Activated CD4-positive, alpha-beta T cell treated with anti-CD3 and anti-CD28 coated beads for 24 hours (primary cell): Measurements from ENCODE around the gene EIF4EBP2.

Experiments used
- DNase-seq, 2 donors: peaks; one replicate each; pipeline ENCODE4 v3.0.0-alpha.2; 2020; ENCODE audit warnings: low read depth in 2 of 2

Gene EIF4EBP2

GRCh38 chr10:70404036-70404786 lies at the start of gene EIF4EBP2:
Gene EIF4EBP2 (plus strand): TSS chr10:70404145. CDS start chr10:70404402, 257 bp downstream.
- peak; percentile 98 to 99 for DNase-seq

DNA sequence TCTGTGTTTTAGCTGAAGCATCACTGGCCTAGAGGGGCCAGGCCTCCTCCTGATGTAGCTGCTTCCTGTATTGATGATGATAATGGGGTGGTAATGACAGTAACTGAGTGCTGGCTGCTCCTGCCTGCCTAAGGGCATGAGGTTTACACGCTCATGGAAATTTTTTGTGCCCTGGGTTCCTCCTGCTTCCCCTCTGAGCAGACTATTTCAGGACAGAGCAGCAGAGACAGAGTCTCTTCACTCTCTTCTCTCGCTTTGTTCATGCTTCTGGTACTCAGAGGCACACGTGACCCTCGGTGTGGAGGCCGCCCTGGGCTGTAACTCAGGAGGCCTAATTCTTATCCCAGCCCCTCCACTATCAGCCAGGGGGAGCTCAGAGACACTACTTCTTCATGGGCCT lies 49.4 kb upstream of the EIF4EBP2 start:
- DNase-seq: no peak

DNA sequence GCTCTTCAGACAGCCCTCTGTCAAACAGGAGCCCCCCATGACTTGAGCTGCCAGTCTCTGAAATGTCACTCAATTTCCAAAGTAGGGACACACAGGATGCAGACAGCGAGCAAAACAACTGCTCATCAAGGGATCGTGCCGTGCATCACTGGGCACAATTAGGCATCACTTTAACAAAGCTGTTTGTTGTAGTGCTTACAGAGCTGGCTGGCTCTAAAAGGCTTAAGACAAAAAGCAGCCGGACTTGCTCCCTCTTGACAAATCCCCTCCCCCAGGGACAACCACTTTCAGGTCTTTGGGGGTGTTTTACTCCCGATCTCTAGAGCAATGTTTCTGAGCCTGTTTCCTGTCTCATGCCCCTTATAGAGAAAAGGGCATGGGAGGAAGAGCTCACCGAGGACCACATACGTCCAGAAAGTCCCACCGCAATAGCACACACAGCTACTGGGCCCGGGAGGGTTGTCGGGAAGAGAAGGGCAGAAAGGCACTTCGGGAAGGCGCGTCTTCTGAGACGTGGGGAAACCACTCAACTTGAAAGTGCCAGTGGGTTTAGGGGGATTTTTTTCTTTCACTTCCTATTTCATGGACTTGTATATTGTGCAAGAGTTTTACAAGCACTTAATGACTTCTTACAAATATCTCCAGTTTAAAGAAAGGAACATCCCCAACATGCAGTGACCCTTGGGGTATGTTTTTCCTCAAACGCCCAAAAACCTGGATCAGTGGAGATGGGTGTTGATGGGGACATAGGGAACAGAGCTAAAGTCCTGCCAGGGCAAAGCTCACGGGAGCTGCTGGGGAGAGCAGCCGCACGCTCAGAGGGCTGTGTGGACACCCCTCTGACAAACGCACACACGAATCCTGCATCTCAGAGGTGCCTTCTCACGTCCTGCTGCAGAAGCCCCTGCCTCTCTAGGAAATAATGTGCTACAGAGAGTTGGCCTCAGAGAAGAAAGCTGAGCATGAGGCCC lies 48.6 kb upstream of the EIF4EBP2 start:
- no peak for DNase-seq

GRCh38 chr10:70357565-70357964 lies 46.4 kb upstream of the EIF4EBP2 start:
- DNase-seq: no peak

DNA sequence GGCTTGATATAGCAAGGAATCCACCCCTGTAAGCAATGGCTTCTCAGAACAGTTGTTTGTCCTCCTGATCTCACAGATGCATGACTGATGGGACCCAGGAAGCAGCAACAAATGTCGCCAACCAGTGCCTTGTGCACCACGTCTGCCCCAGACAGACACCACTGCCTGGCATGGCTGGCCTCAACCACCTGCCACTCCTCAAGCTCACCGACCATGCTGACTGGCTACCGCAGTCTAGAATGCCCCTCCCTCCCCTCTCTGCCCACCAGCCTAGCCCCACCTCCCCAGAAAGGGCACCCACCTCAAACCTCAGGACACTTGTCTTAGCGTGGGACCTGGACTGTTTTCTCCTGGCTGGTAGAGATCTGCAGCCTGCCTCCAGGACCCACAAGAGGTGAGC lies 45.5 kb upstream of the EIF4EBP2 start:
- no peak for DNase-seq

DNA sequence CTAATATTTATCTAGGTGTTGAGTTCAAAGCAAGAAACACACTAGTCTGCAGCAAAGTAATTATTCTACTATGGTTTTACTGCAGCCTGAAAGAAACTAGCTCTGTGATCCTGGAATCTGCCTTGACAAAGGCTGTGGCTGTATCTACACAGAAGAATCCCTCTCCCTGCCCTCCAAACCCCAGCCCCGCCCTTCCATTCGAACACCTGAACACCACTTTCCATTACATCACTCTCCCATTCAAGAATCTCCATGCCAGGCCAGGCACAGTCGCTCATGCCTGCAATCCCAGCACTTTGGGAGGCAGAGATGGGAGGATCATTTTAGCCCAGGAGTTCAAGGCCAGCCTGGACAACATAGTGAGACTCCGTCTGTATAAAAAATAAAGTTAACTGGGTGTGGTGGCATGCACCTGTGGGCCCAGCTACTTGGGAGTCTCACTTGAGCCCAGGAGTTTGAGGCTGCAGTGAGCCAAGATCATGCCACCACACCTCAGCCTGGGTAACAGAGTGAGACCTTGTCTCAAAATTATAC lies 44.9 kb upstream of the EIF4EBP2 start:
- no peak for DNase-seq

DNA sequence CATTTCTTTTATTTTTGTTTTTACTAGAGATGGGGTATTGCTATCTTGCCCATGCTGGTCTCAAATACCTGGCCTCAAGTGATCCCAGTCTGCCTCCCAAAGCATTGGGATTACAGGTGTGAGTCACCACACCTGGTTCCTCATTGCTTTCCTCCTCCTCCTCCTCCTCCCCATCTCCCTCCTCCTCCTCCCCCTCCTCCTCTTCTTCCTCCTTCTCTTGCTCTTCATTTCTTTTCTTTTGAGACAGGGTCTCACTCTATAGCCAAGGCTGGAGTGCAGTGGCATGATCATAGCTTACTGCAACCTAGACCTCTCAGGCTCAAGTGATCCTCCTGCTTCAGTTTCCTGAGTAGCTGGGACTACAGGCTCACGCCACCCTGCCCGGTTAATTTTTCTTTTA lies 43.7 kb upstream of the EIF4EBP2 start:
- DNase-seq: no peak

GRCh38 chr10:70362328-70362727 lies 41.6 kb upstream of the EIF4EBP2 start:
- no peak for DNase-seq

GRCh38 chr10:70363292-70363691 lies 40.7 kb upstream of the EIF4EBP2 start:
- no peak for DNase-seq

- peak; percentile 73 to 74 for DNase-seq
Observed at GRCh38 chr10:70363971-70364771, 39.8 kb upstream of the EIF4EBP2 start.

DNA sequence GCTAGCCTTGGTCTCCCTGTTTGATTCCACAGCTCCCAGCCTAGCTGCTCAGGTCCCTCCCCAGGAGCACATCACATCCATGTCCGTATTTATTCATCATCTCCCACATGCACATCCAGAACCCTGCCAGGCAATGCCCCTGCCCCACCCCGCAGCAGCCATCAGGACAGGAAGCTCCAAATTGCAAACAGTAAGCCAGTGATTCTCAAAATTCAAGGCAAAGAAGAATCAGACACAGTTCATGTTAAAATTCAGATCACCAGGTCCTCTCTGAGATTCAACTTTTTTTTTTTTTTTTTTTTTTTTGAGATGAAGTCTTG lies 39.2 kb upstream of the EIF4EBP2 start:
- DNase-seq: no peak

DNA sequence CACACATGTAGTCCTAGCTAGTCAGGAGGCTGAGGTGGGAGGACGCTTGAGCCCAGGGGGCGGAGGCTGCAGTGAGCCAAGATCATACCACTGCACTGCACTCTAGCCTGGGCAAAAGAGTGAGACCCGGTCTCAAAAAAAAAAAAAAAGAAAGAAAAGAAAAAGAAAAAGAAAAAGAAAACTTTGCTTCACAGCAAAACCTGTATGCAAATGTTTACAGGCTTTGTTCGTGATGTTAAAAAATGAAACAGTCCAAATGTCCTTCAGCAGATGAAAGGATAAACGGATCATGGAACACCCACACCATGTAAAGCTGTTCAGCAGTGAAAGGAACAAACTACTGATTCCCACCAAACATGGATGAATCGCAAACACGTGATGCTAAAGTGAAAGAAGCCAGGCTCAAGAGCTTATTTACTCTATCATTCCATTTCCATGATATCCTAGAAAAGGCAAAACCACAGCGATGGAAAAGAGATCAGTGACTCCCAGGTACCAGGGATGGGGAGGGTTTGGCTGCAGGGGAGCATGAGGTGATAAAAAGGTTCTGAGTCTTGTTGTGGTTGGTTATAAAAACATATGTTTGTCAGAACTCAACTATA lies 36.6 kb upstream of the EIF4EBP2 start:
- DNase-seq: no peak

- no peak for DNase-seq
Observed at GRCh38 chr10:70368774-70369482, 35.0 kb upstream of the EIF4EBP2 start.

- DNase-seq: no peak
Observed at GRCh38 chr10:70369498-70370018, 34.4 kb upstream of the EIF4EBP2 start.

DNA sequence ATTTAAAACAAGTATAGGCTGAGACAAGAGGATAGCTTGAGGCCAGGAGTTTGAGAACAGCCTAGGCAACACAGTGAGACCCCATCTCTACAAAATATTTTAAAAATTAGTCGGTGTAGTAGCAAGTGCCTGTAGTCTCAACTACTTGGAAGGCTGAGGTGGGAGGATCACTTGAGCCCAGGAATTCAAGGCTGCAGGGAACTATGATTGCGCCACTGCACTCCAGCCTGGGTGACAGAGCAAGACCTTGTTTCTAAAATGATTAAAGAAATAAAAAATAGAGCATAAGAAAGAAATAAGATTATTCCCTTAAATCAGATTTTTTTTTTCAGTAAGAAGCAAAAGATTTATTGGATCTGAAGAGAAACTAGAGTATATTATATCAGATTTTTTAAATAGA lies 33.2 kb upstream of the EIF4EBP2 start:
- DNase-seq: no peak

DNA sequence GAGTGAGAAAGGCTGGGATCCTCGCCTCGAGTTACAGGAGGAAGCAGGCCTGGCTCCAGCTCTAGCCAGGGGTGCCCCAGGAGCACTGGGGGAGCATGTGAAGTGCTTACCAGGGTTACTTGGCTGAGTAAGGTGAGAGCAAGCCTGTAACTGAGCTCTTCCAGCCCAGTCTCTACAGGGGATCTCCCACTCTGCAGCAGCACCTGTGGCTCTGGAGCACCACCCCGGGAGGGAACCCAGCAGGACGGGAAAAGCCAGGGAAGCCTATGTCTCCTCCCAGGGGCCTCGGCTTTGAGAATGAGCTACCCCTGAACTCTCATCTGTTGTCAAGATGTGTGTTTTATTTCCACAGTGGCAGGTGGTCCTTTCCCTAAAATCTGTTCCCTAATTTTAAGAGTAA lies 32.1 kb upstream of the EIF4EBP2 start:
- DNase-seq: no peak

DNA sequence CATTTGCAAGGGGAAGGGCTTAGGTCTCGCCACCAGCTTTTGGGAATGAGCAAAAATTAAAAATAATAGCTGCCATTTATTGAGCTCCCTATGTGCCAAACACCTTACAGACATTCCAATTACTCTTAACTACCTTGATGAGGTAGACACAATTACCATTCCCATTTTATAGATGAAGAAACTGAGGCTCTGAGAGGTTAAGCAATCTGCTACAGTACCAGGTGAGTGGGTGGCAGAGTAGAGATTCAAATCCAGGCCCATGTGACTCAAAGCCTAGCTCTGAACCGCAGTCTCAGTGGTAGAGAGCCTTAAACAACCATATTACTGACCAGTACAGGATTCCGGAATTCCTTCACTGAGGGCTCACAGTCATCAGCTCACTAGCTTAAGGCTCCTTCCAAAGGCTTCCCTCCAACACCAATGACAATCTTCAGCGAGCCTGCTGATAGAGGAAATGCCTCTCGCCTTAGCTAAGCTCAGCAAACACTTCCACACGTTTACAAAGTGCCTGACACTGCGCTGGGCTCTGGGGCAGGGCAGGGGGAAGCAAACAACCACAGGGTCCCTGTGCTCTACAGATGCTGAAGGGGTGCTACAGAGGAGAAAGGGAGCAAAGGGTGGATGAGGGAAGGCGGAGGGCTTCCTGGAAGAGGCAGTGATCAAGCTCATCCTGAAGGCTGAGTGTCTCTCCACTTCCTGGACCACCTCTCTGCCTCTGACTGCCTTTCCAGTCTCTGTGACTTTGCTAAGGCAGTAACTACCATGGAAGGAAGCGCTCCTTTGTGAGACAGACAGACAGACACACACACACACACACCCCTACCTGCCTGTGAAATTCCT lies 28.9 kb upstream of the EIF4EBP2 start:
- no peak for DNase-seq

DNA sequence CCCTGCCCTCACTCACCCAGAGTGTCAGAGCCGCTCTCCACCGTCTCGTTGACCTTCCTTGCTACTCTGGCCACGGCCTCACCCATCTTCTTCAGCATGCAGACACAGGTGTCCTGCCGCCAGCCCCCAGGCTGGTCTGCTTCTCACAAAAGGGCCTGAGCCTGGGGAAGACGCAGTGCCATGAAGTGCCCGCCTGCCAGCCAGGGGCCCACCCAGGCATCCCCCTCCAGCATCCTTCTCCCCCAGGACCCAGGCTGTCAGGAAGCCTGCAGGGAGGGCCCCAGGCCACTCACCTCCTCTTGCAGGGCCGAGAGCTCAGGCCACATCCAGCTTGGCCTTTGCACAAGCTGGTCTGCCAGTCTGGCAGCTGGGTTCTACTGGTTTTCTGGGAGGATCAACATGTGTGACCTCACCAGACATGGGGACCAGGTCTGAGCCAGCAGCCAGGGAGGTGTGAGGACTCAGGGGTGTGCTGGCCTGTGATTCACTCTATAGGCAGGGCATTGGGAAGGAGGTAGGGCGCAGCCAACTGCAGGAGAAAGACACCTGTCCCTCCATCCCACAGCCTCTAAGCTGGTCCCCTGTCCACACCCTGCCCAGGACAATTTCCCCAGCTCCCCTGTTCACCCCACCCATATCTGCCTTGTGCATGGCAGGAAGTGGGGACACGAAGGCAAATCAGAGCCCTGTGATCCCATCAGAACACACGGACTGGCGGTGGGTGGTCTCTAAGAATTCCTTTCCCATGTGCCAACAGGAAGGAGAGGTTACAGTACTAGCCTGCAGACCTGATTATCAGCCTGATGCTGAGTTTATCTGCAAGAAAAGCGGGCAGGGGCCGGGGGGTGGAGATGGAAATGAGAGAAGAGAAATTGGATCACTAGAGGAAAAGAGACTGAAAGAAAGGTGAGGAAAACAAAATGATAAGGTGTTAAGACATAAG lies 27.2 kb upstream of the EIF4EBP2 start:
- DNase-seq: no peak

DNA sequence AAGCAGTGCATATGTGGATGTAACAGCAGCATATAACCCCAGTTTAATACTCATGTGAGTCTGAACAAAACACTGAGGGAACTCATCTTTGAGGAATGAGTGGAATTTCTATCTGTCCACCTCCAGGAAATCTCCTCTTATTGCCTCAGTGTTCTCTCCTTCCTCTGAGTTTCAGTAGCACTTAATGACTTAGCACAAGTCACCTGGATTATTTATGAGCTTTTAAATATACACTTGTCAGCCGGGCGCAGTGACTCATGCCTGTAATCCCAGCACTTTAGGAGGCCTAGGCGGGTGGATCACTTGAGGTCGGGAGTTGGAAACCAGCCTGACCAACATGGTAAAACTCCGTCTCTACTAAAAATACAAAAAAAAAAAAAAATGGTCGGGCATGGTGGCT lies 25.8 kb upstream of the EIF4EBP2 start:
- DNase-seq: no peak
